H9 (cell line): ENCODE data around the gene KCNAB2. TPM values are rescaled to one million over a fixed set of nuclear protein-coding genes. Genes with fewer than 3 reads are reported as not detected.

Experiments used
- DNase-seq: peaks from one replicate; pipeline ENCODE4 v3.0.0-alpha.2; 2017
- H2AFZ ChIP-seq: one replicate; pipeline ENCODE4 v1.6.1; 2013; ENCODE audit warnings: mild to moderate bottlenecking, low read length, control low read depth, moderate library complexity
- H2AK5ac ChIP-seq: 2 replicates; pipeline ENCODE4 v1.6.1; 2013; ENCODE audit warnings: low read length, control low read depth, mixed read lengths; ENCODE audit not compliant: insufficient read length
- H2BK120ac ChIP-seq: one replicate; pipeline ENCODE4 v1.6.1; 2013; ENCODE audit warnings: low read depth, mild to moderate bottlenecking, low read length, control low read depth, inconsistent platforms; ENCODE audit not compliant: poor library complexity, severe bottlenecking
- H2BK12ac ChIP-seq: 2 replicates; pipeline ENCODE4 v1.6.1; 2013; ENCODE audit warnings: low read length, control low read depth, mixed read lengths, low read depth; ENCODE audit not compliant: insufficient read length
- H2BK15ac ChIP-seq: 2 replicates; pipeline ENCODE4 v1.6.1; 2013; ENCODE audit warnings: low read depth, low read length, control low read depth
- H2BK20ac ChIP-seq: one replicate; pipeline ENCODE4 v1.6.1; 2013; ENCODE audit warnings: low read depth, mild to moderate bottlenecking, low read length, control low read depth, inconsistent platforms; ENCODE audit not compliant: poor library complexity, severe bottlenecking
- H2BK5ac ChIP-seq: 2 replicates; pipeline ENCODE4 v1.6.1; 2013; ENCODE audit warnings: low read length, control low read depth, mixed read lengths; ENCODE audit not compliant: insufficient read length
- H3K14ac ChIP-seq: 2 replicates; pipeline ENCODE4 v1.6.1; 2013; ENCODE audit warnings: low read length, control low read depth; ENCODE audit not compliant: insufficient read depth
- H3K18ac ChIP-seq: 2 replicates; pipeline ENCODE4 v1.6.1; 2013; ENCODE audit warnings: low read depth, mild to moderate bottlenecking, mixed read lengths, low read length, control low read depth; ENCODE audit not compliant: insufficient read length
- H3K23ac ChIP-seq: 2 replicates; pipeline ENCODE4 v1.6.1; 2013; ENCODE audit warnings: low read length, control low read depth, mixed read lengths, low read depth; ENCODE audit not compliant: insufficient read length
- H3K23me2 ChIP-seq: 2 replicates; pipeline ENCODE4 v1.6.1; 2013; ENCODE audit warnings: low read depth, mild to moderate bottlenecking, mixed read lengths, low read length, control low read depth; ENCODE audit not compliant: insufficient read length, poor library complexity, severe bottlenecking
- H3K27ac ChIP-seq: 2 replicates; pipeline ENCODE4 v1.5.1; 2013; ENCODE audit warnings: low read length, control low read depth, mixed read lengths, low read depth; ENCODE audit not compliant: insufficient read length
- H3K27me3 ChIP-seq: 2 replicates; pipeline ENCODE4 v1.6.1; 2013; ENCODE audit warnings: low read length, control low read depth, inconsistent platforms; ENCODE audit not compliant: insufficient read depth
- H3K4ac ChIP-seq: 2 replicates; pipeline ENCODE4 v1.6.1; 2013; ENCODE audit warnings: low read depth, mild to moderate bottlenecking, control low read depth, inconsistent platforms, low read length, moderate library complexity
- H3K4me1 ChIP-seq: 2 replicates; pipeline ENCODE4 v1.6.1; 2013; ENCODE audit warnings: low read length, control low read depth, inconsistent platforms; ENCODE audit not compliant: insufficient read depth
- H3K4me2 ChIP-seq: 2 replicates; pipeline ENCODE4 v1.6.1; 2013; ENCODE audit warnings: low read length, control low read depth, mixed read lengths; ENCODE audit not compliant: insufficient read length, insufficient read depth
- H3K56ac ChIP-seq: 2 replicates; pipeline ENCODE4 v1.6.1; 2013; ENCODE audit warnings: low read depth, mild to moderate bottlenecking, mixed read lengths, low read length, control low read depth; ENCODE audit not compliant: insufficient read length
- H3K79me1 ChIP-seq: 2 replicates; pipeline ENCODE4 v1.6.1; 2013; ENCODE audit warnings: low read depth, mild to moderate bottlenecking, moderate library complexity, low read length, control low read depth, inconsistent platforms; ENCODE audit not compliant: insufficient read depth, poor library complexity, severe bottlenecking
- H3K79me2 ChIP-seq: 2 replicates; pipeline ENCODE4 v1.6.1; 2013; ENCODE audit warnings: low read length, control low read depth, inconsistent platforms; ENCODE audit not compliant: insufficient read depth
- H3K9ac ChIP-seq: 2 replicates; pipeline ENCODE4 v1.6.1; 2013; ENCODE audit warnings: low read length, control low read depth, mixed read lengths; ENCODE audit not compliant: insufficient read length; ENCODE audit errors: extremely low read depth
- H3K9me3 ChIP-seq: one replicate; pipeline ENCODE4 v1.6.1; 2013; ENCODE audit warnings: low read depth, low read length, inconsistent platforms; ENCODE audit not compliant: control insufficient read depth
- H3T11ph ChIP-seq: one replicate; pipeline ENCODE4 v1.6.1; 2013; ENCODE audit warnings: mild to moderate bottlenecking, low read length, control low read depth, inconsistent platforms
- H4K20me1 ChIP-seq: one replicate; pipeline ENCODE4 v1.6.1; 2013; ENCODE audit not compliant: control insufficient read depth, insufficient read length, insufficient read depth
- H4K5ac ChIP-seq: 2 replicates; pipeline ENCODE4 v1.6.1; 2013; ENCODE audit warnings: low read depth, mild to moderate bottlenecking, mixed read lengths, low read length, control low read depth; ENCODE audit not compliant: insufficient read length
- H4K8ac ChIP-seq: replicated peaks from 2 replicates; pipeline ENCODE4 v1.6.1; 2013; ENCODE audit warnings: low read length, control low read depth, mixed read lengths, low read depth; ENCODE audit not compliant: insufficient read length
- H4K91ac ChIP-seq: 2 replicates; pipeline ENCODE4 v1.6.1; 2013; ENCODE audit warnings: low read depth, mild to moderate bottlenecking, moderate library complexity, mixed read lengths, low read length, control low read depth; ENCODE audit not compliant: insufficient read length
- H3K27ac Mint-ChIP-seq, 3 experiments: 2 replicates in 2 of 3; 3 replicates in 1 of 3; pipeline ENCODE4 v1.8.0; 2020 to 2021; ENCODE audit warnings: mixed read lengths in 3 of 3, mild to moderate bottlenecking in 1 of 3, moderate library complexity in 1 of 3
- H3K27me3 Mint-ChIP-seq: 2 replicates; pipeline ENCODE4 v1.8.0; 2021; ENCODE audit warnings: low read depth, mild to moderate bottlenecking, moderate library complexity, mixed read lengths
- H3K36me3 Mint-ChIP-seq, 3 experiments: 2 replicates in 2 of 3; 3 replicates in 1 of 3; pipeline ENCODE4 v1.8.0; 2020 to 2021; ENCODE audit warnings: low read depth in 3 of 3, mixed read lengths in 3 of 3; ENCODE audit not compliant: insufficient read depth in 1 of 3
- H3K4me1 Mint-ChIP-seq, 2 experiments: 2 replicates each; pipeline ENCODE4 v1.8.0; 2020; ENCODE audit warnings: mixed read lengths in 2 of 2
- H3K4me3 Mint-ChIP-seq, 2 experiments: 2 replicates in 1 of 2; 3 replicates in 1 of 2; pipeline ENCODE4 v1.8.0; 2020 to 2021; ENCODE audit warnings: mild to moderate bottlenecking in 2 of 2, mixed read lengths in 2 of 2, moderate library complexity in 1 of 2
- H3K9me3 Mint-ChIP-seq, 2 experiments: 2 replicates in 1 of 2; 3 replicates in 1 of 2; pipeline ENCODE4 v1.8.0; 2020; ENCODE audit warnings: mild to moderate bottlenecking in 2 of 2, mixed read lengths in 2 of 2, moderate library complexity in 1 of 2
- WGBS: extraction: QIAGEN DNeasy Blood & Tissue Kit; methylation state at CpG from one replicate; pipeline ENCODE4 v1.1.7; 2013; ENCODE audit warnings: missing lambda C conversion rate, low lambda C conversion rate, mixed read lengths; ENCODE audit not compliant: insufficient read length; ENCODE audit errors: extremely low coverage; 5-methylcytosine and 5-hydroxymethylcytosine counted together
- total RNA-seq: library from RNA; stranded (reverse); gene quantifications from 2 replicates; pipeline ENCODE4 v1.2.1, GENCODE V29; 2021
- TF ChIP-seq, protein P1 (sequence below): fragments of 200-600 bp; sonication (generic); conservative IDR thresholded peaks from 3 replicates; pipeline ENCODE4 v1.8.0; 2021; ENCODE audit warnings: antibody characterized with exemption, mild to moderate bottlenecking

KCNAB2 gene
- total RNA-seq, 1 experiment from 2014 or later = 8.3 TPM

- Histone ChIP-seq H2AFZ (no peak overlapping the region), H3K27ac (no peak overlapping the region), H3K79me2 (no peaks in the 10 kb centered on the region), H4K8ac (no peak overlapping the region), H3K4me1 (no peaks in the 10 kb centered on the region), H4K20me1 (peaks cover 3% of the 10 kb centered on the region), H2BK15ac (no peak overlapping the region), H3K18ac (no peak overlapping the region), H2BK5ac (no peak overlapping the region), H2BK12ac (no peak overlapping the region), H3K23ac (no peak overlapping the region), H3T11ph (no peak overlapping the region), H3K4me2 (no peak overlapping the region), H3K9ac (no peak overlapping the region), H3K4ac (no peak overlapping the region), H3K23me2 (no peaks in the 10 kb centered on the region), H2BK20ac (no peak overlapping the region), H4K91ac (no peak overlapping the region), H2AK5ac (no peak overlapping the region), H2BK120ac (no peak overlapping the region), H4K5ac (no peak overlapping the region), H3K79me1 (no peaks in the 10 kb centered on the region), H3K56ac (no peak overlapping the region), H3K27me3 (no peaks in the 10 kb centered on the region), H3K9me3 (no peaks in the 10 kb centered on the region), H3K14ac (no peak overlapping the region)
- peaks cover 3 to 6% of the 10 kb centered on the region in 2 experiments; a peak in 4 of 5 replicates for H3K9me3 Mint-ChIP-seq
- no CpG with 5 or more reads among the region's 22 CpGs for WGBS
- TF ChIP-seq, protein P1, sequence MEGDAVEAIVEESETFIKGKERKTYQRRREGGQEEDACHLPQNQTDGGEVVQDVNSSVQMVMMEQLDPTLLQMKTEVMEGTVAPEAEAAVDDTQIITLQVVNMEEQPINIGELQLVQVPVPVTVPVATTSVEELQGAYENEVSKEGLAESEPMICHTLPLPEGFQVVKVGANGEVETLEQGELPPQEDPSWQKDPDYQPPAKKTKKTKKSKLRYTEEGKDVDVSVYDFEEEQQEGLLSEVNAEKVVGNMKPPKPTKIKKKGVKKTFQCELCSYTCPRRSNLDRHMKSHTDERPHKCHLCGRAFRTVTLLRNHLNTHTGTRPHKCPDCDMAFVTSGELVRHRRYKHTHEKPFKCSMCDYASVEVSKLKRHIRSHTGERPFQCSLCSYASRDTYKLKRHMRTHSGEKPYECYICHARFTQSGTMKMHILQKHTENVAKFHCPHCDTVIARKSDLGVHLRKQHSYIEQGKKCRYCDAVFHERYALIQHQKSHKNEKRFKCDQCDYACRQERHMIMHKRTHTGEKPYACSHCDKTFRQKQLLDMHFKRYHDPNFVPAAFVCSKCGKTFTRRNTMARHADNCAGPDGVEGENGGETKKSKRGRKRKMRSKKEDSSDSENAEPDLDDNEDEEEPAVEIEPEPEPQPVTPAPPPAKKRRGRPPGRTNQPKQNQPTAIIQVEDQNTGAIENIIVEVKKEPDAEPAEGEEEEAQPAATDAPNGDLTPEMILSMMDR = no peak
- H3K4me3 Mint-ChIP-seq = no peak overlapping the region
- no peak overlapping the region for H3K27ac Mint-ChIP-seq
- H3K27me3 Mint-ChIP-seq = no peaks in the 10 kb centered on the region; the same call in 1 of the 2 replicates
- H3K36me3 Mint-ChIP-seq = no peaks in the 10 kb centered on the region; a peak in 1 of 7 replicates
- no peak for DNase-seq
- H3K4me1 Mint-ChIP-seq = peaks cover 0 to 4% of the 10 kb centered on the region in 2 experiments; a peak in 2 of 4 replicates
Measured at GRCh38 chr1:6103111-6103853, 57.6 kb downstream of the KCNAB2 start.
